ENCODE measurements around the gene REXO5.
A peak's percentile ranks its signal among the peaks of the same experiment; 100 is the strongest.

Gene REXO5

DNA sequence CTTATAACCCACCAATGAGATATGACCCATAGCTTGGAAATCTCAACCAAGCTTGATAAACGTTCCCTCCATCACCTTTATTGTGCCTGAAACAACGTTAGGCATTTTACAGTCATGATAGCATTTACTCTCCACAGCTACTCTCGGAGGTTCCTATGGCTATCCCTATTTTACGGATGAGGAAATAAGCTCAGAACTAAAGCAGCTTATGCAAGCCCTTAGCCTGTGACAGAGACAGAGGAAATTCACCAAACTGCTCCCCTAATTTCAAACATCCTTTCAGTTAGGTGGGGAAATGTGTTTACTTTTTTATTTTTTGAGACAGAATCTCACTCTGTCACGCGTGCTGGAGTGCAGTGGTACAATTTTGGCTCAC, 75.2 kb downstream of the REXO5 start:
- H3K4me3 ChIP-seq (ENCODE audit: low read length): no peak overlapping the region
- no peak for TF ChIP-seq ZNF274 (IDR thresholded peaks at IDR 0.05; ENCODE audit: low read depth, low read length)

- no peak for TF ChIP-seq ZNF274 (IDR thresholded peaks at IDR 0.05; ENCODE audit: low read depth, low read length)
- no peak overlapping the region for H3K4me3 ChIP-seq (ENCODE audit: low read length)
Measured at GRCh38 chr16:20883554-20884239, 77.4 kb downstream of the REXO5 start.

GRCh38 chr16:20884240-20884556, 77.9 kb downstream of the REXO5 start:
- no peak for TF ChIP-seq ZNF274 (IDR thresholded peaks at IDR 0.05; ENCODE audit: low read depth, low read length)
- no peak overlapping the region for H3K4me3 ChIP-seq (ENCODE audit: low read length)

DNA sequence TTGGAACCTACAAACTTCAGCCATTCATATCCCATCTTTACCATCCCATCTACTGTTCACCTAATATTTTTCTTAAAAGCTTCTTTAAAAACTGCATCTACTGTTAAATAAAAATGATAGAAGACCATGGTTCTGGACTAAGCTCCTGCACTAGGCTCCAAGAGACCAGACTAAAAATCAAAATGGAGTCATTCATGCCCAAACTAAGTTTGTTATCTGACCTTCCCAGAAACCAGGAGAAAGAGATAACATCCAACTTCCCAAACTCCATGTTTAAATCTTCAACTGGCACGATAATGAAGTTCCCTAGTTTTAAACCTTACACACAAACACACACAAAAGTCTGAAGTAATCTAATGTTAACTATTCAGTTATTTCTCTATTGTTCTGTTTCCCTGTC, 80.0 kb downstream of the REXO5 start:
- no peak for TF ChIP-seq ZNF274 (IDR thresholded peaks at IDR 0.05; ENCODE audit: low read depth, low read length)

GRCh38 chr16:20887207-20887606, 80.9 kb downstream of the REXO5 start:
- H3K4me3 ChIP-seq (ENCODE audit: low read length): no peak overlapping the region
- TF ChIP-seq ZNF274 (IDR thresholded peaks at IDR 0.05; ENCODE audit: low read depth, low read length): no peak

More for the DNA sequence above, 80.0 kb downstream of the REXO5 start:
- H3K4me3 ChIP-seq (ENCODE audit: low read length): no peak overlapping the region

DNA sequence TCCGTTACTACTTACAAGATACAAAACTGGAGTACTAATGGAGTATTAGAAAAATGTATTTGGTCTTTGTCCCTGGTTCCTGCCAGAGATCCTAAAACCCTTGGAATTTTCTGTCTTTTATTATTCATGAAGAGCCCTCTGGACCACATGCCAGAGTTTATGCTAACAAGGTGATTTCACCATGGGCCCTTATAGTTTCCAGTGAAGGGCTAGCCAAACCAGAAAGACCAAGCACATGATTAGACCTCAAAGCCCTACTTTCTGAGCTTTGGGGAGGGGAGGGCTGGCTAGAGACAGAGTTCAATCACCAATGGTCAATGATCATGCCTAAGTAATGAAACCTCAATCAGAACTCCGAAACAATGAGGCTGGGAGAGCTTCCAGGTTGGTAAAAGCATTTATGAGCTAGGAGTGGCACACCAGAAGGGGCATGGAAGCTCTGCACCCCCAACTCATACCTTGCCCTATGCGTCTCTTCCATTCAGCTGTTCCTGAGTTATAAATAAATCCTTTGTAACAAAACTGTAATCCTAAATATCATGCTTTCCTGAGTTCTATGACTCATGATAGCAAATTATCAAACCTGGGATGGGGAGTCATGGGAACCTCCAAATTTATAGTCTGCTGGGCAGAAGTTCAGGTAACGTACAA, 83.4 kb downstream of the REXO5 start:
- no peak for TF ChIP-seq ZNF274 (IDR thresholded peaks at IDR 0.05; ENCODE audit: low read depth, low read length)
- H3K4me3 ChIP-seq (ENCODE audit: low read length): no peak overlapping the region

DNA sequence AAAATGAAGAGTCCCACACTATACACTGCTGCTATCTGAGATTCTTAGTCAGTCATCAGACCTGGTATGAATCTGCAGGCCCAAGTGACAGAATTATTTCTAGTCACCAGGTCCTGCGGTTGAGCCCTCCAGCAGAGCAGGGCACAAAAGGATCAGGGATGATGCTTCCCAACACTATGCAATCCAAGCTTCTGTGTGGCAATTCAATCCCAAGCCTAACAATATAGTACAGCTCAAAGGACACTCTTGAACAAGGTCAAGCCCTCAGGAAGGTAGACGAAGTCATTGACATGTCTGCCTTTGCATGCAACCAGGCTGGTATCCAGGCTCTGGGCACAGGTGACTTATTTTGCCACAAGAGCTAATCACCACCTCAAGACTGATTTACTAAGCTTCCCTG, 88.1 kb downstream of the REXO5 start:
- TF ChIP-seq ZNF274 (IDR thresholded peaks at IDR 0.05; ENCODE audit: low read depth, low read length): no peak

DNA sequence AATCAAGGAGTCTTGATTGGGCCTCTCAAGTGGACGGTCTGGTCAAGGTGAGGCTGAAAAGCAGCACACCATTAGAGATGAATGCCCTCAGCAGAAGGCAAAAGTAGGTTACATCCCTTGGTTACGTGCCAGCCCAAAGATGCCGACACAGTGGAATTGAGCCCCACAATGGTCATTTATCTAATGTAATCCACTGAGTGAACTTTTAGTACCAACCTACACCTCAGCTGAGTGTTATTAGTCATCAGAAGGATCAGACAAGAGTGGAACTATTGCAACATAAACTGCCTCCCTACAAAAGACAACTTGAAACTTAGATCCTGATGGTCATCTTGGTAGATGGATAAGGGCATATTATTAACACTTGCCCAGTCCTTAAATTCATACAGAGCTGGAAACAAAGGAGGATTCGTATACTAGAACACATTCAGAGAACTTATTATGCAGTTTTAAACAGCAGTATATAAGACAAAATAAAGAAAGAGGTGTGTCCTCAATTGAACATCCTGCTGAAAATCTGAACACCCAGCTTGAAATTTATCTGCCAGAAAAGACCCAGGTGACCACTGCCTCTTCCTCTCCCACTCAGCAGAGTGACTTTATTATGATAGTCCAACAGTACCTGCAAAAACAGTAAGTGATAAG, 91.0 kb downstream of the REXO5 start:
- H3K4me3 ChIP-seq (ENCODE audit: low read length): no peak overlapping the region
- TF ChIP-seq ZNF274 (IDR thresholded peaks at IDR 0.05; ENCODE audit: low read depth, low read length): no peak

More for the DNA sequence above, 88.1 kb downstream of the REXO5 start:
- no peak overlapping the region for H3K4me3 ChIP-seq (ENCODE audit: low read length)

- no peak for TF ChIP-seq ZNF274 (IDR thresholded peaks at IDR 0.05; ENCODE audit: low read depth, low read length)
- no peak overlapping the region for H3K4me3 ChIP-seq (ENCODE audit: low read length)
Measured at GRCh38 chr16:20897922-20898321, 91.6 kb downstream of the REXO5 start.

GRCh38 chr16:20899071-20899470, 92.7 kb downstream of the REXO5 start:
- TF ChIP-seq ZNF274 (IDR thresholded peaks at IDR 0.05; ENCODE audit: low read depth, low read length): no peak

More at GRCh38 chr16:20899071-20899470, 92.7 kb downstream of the REXO5 start:
- peak overlapping the region; percentile 89 for H3K4me3 ChIP-seq (ENCODE audit: low read length)

All from GM08714 (cell line).